Measurements from ENCODE around the gene CST1.

- TF ChIP-seq CTCF (IDR thresholded peaks at IDR 0.05) (no peak), POLR2A (IDR thresholded peaks at IDR 0.05) (no peak)
Observed at GRCh38 chr20:23795526-23795925, 44.8 kb upstream of the CST1 start.
